Subcutaneous preadipocyte (primary cell): ENCODE results near the gene RHOBTB3. TPM values are rescaled to one million over a fixed set of nuclear protein-coding genes. Genes with fewer than 3 reads are reported as not detected.

Source experiments
- total RNA-seq: library from RNA; depleted of rRNA; stranded (reverse); fragments of >200 nt; gene quantifications from 2 replicates; pipeline ENCODE4 v1.2.3, GENCODE V29; 2012

Gene RHOBTB3, protein sequence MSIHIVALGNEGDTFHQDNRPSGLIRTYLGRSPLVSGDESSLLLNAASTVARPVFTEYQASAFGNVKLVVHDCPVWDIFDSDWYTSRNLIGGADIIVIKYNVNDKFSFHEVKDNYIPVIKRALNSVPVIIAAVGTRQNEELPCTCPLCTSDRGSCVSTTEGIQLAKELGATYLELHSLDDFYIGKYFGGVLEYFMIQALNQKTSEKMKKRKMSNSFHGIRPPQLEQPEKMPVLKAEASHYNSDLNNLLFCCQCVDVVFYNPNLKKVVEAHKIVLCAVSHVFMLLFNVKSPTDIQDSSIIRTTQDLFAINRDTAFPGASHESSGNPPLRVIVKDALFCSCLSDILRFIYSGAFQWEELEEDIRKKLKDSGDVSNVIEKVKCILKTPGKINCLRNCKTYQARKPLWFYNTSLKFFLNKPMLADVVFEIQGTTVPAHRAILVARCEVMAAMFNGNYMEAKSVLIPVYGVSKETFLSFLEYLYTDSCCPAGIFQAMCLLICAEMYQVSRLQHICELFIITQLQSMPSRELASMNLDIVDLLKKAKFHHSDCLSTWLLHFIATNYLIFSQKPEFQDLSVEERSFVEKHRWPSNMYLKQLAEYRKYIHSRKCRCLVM
- 71.9 and 77.9 TPM in 2 replicates for total RNA-seq

GRCh38 chr5:95730730-95731570 is at the start of gene RHOBTB3:
Gene RHOBTB3, plus strand, starts transcription at chr5:95731336. Its CDS starts 347 bp downstream, at chr5:95731683.

DNA sequence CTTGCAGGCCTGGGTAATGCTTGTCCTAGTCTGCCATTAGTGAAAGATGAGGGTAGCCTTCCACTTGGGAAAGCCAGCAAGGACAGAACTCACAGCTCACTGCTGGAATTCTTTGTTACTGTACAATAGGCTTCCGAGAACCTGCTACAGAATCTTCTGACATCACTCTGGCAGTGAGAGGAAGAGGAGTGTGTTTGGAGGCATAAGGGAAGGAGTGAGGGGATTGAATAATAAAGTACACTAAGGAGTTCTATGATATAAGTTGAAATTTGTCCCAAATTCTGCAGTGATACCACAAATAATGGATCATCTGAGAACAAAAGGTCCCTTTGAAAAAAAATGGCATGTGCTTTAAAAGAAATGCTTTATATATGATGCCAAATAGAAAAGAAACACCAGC is 48.2 kb upstream of the RHOBTB3 start, which contains the start of gene SPATA9:
Gene SPATA9 (minus strand): TSS at position 101 of the 400 bp plus-strand sequence. CDS start 137 bp downstream, outside the sequence.

GRCh38 chr5:95822542-95823181 is 91.5 kb downstream of the RHOBTB3 start, which contains the start of gene GLRX:
Gene GLRX, minus strand, starts transcription at chr5:95822726. Its CDS starts 64 bp downstream, at chr5:95822662.

Other genes starting within 250 kb of the RHOBTB3 start
- gene SKIC3, start 176.4 kb upstream of the RHOBTB3 start, total RNA-seq: 126 and 160 TPM in 2 replicates
- gene ARSK, start 176.2 kb upstream of the RHOBTB3 start, total RNA-seq: 8.4 and 9.9 TPM in 2 replicates
- gene GPR150, start 111.2 kb upstream of the RHOBTB3 start, total RNA-seq: 0.20 and 0.37 TPM in 2 replicates
- gene RFESD, start 84.6 kb upstream of the RHOBTB3 start, total RNA-seq: 2.2 and 2.6 TPM in 2 replicates
- not detected in 2 replicates for gene SPATA9, start 48.3 kb upstream of the RHOBTB3 start, total RNA-seq
- gene GLRX, start 91.4 kb downstream of the RHOBTB3 start, total RNA-seq: 90.3 and 112 TPM in 2 replicates
- gene ELL2, start 230.5 kb downstream of the RHOBTB3 start, total RNA-seq: 29.3 and 48.1 TPM in 2 replicates